ENCODE results near the gene CHP2.
"Not testable (repeated sequence)": the region's sequence is repeated elsewhere in the genome, so short reads cannot be mapped to it uniquely, and the experiment has no call there.

The CHP2 gene

DNA sequence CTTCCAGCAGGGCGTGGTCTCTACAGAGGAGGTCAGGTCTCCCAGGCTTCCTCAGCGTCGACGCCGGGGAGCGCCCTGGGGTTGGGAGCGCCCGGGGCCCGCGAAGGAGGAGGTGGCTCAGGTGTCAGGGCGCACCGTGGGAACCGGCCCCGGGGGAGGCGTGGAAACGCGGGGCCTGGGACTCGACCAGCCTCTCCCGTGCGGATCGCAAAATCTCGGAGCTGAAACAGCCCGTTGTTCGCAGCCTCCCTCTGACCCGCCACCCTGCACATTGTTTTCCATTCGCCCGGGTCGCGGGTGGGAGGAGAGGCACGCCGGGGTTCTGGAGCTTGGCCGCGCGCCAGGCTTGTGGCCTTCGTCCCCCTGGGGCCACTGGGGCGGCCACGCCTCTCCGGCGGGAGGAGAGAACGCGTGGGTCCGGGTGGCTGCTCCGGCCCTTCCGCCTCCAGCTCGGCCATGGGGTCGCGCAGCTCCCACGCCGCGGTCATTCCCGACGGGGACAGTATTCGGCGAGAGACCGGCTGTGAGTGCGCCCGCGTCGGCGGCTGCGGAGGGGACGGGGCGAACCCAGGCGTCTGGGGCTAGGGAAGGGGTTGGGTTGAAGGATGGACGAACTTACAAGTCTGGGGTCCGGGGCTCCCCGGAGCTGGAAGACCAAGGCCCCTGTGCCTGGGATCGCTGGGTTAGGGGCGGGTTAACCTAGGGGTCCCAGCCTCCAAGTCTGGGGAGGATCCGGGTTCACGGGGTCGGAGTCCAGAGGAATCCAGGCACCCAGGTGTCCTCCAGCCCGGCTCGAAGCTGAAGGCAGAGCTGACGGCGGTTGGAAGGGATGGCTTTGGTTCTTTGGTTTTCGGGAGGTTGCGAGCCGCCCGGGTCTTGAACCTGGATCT, at the start of gene CHP2:
Gene CHP2 (plus strand): TSS at position 433 of the 890 bp plus-strand sequence. CDS start 24 bp downstream, at position 457.
- no peak for DNase-seq (ENCODE audit: low read depth)

DNA sequence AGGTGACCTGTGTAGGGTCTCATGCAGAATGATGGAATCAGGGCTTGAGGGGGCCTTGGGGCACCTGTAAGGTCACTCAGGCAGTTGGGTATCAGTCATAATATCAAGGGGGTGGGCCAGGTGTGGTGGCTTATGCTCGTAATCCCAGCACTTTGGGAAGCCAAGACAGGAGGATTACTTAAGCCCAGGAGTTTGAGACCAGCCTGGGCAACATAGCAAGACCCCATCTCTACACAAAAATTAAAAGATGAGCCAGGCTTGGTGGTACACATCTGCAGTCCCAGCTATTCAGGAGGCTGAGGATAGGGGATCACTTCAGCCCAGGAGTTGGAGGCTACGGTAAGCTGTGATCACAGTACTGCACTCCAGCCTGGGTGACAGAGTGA, 49.3 kb upstream of the CHP2 start:
- no peak for DNase-seq (ENCODE audit: low read depth)

DNA sequence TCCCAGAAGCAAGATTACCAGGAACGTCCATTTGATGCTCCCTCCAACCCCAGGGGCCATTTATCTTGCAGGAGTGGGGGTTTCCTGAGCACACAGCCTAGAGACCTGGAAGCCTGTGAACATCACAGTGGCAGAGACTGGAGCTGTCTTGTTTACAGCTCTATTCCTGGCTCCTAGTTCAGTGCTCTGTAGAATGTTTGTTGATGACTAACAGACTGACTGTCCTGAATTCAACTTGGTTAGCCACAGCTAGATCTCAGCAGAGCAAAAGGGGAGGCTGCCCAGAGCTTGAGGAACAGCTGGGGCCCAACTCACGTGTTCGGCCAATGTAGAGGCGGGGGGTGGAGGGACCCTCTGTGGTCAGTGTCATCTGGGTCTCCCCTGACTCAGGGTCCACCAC, 48.4 kb upstream of the CHP2 start:
- DNase-seq (ENCODE audit: low read depth): no peak

DNA sequence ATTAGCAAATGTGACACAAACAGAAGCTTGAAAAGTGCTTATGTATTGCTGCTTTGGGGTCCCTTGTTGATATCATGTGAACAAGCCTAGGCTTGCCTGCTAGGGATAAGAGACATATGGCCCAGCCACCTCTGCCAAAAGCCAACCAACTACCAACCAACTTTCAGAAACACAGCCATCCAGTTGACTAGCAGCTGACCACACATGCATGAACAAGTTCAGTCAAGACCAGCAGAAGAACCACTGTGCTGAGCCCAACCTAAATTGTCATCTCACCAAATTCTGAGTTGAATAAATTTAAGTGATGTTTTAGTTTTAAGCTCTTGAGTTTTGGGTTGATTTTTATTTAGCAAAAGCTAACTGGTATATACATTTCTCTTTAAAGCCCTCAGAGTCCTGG, 45.3 kb upstream of the CHP2 start:
- no peak for DNase-seq (ENCODE audit: low read depth)

GRCh38 chr16:23710008-23710407, 44.8 kb upstream of the CHP2 start:
- DNase-seq (ENCODE audit: low read depth): no peak

DNA sequence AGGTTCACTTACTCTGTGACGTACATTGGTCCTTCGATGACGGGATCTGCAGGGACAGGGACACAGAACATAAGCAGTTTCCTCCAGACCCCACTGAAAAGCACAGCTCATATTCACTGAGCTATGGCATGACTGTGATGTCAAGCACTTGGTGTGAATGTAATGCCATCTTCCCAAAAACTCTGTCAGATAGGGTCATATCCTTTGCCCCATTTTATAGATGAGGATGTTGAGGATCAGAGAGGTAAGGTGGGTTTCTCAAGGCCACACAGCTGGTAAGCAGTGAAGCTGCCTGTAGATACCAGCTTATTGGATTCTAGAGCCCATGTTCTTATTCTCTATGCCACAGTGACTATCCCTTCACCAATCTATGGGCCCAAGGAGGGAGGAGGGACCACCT, 44.3 kb upstream of the CHP2 start:
- no peak for DNase-seq (ENCODE audit: low read depth)

DNA sequence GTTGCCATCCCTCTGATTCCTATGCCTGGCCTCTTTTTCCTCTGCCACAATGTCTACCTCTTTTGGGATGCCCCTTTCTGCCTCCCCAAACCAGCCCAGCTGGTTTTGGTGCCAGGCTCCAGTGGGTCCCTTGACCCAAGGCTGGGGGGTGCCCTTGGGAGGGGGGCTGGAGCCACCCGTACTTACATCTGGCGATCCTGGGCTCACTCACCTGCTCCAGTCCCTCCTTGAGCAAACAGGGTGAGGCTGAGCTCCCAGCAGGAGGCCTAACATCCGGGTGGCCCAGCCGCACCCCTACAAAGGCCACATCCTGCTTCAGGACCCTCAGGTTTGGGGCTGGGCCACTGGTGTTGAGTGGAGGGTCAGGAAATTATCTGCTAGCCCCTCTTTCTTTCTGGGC, 43.0 kb upstream of the CHP2 start:
- DNase-seq (ENCODE audit: low read depth): no peak

DNA sequence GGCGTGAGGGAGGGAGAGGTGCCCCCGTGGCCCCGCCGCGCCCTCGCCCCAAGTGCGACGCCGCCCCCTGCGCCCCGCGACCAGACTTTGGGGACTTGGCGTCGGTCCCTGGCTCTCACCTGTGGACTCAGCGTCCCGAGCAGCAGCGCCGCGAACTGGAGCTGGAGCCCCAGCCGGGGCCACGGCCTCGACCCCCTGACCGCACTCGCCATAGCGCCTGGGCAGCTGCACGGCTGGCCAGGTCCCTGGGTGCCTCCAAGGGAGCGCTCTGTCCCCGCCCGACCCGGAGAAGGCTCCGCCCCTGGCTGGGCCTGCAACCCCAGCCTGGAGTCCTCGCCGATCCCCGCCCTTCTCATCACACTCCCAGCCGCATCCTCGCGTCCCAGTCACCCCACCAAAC, 41.9 kb upstream of the CHP2 start, which contains the start of gene ERN2:
Gene ERN2 (minus strand): TSS at position 247 of the 400 bp plus-strand sequence. CDS start 35 bp downstream, at position 212.
- DNase-seq (ENCODE audit: low read depth): no peak

DNA sequence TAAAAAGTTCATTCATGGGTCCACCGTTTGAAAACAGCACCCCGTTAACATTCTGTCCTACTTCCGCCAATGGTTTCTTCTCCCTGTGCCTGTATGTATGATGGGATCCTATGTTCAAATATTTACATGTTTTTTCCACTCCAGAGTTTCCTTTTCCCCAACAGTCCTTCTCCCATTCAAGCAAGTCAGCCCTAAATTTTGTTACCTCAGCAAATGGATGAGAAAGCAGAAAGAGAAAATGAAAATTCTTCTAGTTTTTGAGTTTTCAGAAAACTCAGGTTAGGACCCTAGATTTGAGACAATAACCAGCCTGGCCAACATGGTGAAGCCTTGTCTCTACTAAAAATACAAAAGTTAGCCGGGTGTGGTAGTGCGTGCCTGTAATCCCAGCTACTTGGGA, 38.3 kb upstream of the CHP2 start:
- DNase-seq (ENCODE audit: low read depth): no peak

GRCh38 chr16:23722613-23723240, 32.1 kb upstream of the CHP2 start:
- not testable (repeated sequence) for DNase-seq (ENCODE audit: low read depth)

DNA sequence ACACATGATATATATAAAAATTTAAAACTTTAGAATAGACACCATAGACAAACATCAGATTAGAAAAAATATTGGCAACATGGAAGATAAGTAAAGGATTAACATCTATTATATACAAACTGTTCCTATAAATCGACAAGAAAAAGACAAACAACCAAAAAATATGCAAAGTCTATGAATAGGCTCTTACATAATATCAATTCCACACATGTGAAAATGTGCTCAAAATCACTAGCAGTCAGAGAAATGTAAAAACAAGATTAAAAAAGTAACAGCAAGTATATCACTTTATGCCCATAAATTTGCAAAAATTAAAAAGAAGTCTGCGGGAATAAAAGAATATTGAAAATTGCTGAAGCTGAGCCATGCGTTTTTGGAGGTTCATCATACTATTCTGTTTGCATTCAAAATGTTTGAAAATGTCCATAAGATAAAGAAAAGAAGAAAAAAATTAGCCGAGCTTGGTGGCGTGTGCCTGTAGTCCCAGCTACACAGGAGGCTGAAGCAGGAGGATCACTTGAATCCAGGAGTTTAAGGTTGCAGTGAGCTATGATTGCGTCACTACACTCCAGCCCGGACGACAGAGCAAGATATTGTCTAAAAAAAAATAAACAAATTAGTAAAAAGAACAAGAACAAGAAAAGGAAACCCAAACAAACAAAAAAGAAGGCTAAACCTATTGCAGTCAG, 30.6 kb upstream of the CHP2 start:
- DNase-seq (ENCODE audit: low read depth): no peak

DNA sequence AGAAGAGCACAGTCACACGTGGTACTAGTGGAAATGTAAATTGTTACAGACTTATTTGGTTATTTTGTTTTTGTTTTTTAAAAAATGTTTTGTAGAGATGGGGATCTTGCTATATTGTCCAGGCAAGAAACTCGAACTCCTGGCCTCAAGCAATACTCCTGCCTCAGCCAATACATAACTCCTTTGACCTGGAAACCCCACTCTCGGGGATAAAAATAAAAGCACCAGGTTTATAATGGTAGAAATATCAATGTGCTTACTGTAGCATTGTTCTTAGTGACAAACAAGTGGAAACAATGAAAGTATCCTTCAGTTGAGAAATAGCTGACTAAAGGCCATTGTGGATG, 30.1 kb upstream of the CHP2 start:
- DNase-seq (ENCODE audit: low read depth): no peak

DNA sequence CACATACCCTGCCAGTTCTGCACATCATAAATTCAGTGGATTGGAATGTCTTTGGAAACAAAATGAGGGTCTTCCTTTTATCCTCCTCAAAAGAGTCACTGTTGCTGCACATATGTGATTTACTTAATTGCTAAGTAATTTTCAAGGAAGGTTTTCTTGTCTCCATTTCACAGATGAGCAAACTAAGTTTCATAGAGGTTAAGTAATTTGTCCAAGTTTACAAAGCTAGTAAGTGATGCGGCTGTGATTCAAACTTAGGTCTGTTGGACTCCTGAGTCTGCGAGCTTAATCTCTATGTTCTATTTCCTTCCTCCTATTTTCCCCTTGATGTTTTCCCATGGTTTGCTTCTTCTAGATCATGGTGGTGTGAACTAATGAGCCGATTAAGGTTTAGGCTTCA, 28.1 kb upstream of the CHP2 start:
- DNase-seq (ENCODE audit: low read depth): no peak

- DNase-seq (ENCODE audit: low read depth): no peak
Measured at GRCh38 chr16:23728112-23728477, 26.7 kb upstream of the CHP2 start.

DNA sequence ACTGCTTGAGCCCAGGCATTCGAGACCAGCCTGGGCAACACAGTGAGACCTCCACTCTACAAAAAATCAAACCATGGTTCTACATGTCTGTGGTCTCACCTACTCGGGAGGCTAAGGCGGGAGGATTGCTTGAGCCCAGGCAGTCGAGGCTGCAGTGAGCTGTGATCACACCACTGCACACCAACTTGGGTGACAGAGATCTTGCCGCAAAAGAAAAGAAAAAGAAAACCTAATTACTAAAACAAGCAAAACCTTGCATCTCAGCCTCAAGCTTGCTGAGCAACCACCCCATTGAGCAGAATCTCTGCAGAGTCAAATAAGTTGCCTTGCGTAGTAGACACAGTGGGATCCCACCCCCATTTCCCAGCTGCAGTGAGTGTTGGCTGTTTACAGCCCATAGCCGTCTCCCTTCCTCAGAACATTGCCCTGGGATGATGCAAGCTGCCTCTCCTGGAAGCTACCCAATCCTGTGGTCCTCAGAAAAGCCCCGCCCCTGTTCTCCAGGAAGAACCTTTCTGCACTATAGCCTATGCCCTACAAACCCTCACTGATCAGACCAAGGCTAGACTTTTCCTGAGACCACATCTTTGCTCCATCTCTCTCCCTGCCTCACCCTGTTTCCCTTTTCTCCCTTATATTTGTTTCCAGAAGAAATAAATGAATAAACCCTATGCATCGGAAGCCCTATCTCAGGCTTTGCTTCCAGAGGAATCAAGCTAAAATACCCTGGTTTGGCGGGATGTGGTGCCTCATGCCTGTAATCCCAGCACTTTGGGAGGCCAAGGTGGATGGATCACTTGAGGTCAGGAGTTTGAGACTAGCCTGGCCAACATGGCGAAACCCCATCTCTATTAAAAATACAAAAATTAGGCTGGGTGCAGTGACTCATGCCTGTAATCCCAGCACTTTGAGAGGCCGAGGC, 25.1 kb upstream of the CHP2 start:
- DNase-seq (ENCODE audit: low read depth): no peak

GRCh38 chr16:23734176-23734893, 20.5 kb upstream of the CHP2 start:
- no peak for DNase-seq (ENCODE audit: low read depth)

- not testable (repeated sequence) for DNase-seq (ENCODE audit: low read depth)
Measured at GRCh38 chr16:23737423-23738028, 17.3 kb upstream of the CHP2 start.

- DNase-seq (ENCODE audit: low read depth): no peak
Measured at GRCh38 chr16:23739516-23739915, 15.3 kb upstream of the CHP2 start.

- no peak for DNase-seq (ENCODE audit: low read depth)
Measured at GRCh38 chr16:23741675-23742303, 13.0 kb upstream of the CHP2 start.

DNA sequence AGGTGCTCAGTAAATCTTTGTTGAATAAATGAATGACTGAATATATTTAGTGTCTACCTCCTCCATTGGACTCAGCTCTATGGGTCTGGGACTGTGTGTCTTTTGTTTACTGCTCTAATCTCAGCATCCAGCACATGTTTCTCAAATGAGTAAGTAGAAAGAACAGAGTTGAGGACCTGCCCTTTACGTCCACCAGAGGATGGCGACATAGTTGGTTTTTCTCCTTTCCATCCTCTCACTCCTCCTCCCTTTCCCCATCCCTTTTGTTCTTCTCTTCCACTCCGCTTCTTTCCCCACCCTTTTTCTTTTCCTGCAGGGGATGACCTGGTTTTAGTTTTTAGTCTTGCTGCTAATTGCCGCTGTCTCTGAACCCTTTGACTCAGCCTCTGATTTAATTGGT, 12.1 kb upstream of the CHP2 start:
- no peak for DNase-seq (ENCODE audit: low read depth)

Data from HS-27A (cell line).